ENCODE measurements around the gene NOS3. TPM values are rescaled to one million over a fixed set of nuclear protein-coding genes. Genes with fewer than 3 reads are reported as not detected.

Gene NOS3
- polyA plus RNA-seq, 1 donor from 2014 or later, result not detected

DNA sequence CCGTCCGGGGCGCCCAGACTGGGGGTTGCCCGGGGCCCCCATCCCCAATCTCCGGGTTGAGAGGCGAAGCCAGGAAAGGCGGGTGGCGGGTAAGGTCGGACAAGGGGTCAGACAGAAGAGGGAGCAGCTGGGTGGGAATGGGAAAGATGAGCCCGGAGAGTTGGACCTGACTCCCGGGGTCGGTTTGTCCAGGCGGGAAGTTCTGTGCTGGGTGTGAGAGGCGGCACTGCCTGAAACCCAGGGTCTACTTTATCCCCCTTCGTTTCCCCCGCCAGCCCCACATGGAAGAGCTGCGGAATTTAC lies 69.2 kb downstream of the NOS3 start:
- H3K27me3 ChIP-seq (ENCODE audit: insufficient read depth, low read depth, low read length), result peaks cover 7% of the 10 kb centered on the region
- H3F3A ChIP-seq (ENCODE audit: insufficient read depth, low read length, poor library complexity, severe bottlenecking), result peaks cover 6% of the 10 kb centered on the region
- no peak overlapping the region for H3K4me2 ChIP-seq (ENCODE audit: low read length)
- H3K4me3 ChIP-seq (ENCODE audit: low read length), result peak overlapping the region; percentile 92
- no peaks in the 10 kb centered on the region for H3K9me2 ChIP-seq (ENCODE audit: insufficient read depth, low read length)
- no peak for TF ChIP-seq EZH2 (IDR thresholded peaks at IDR 0.05; ENCODE audit: borderline replicate concordance, insufficient read depth, low read length, poor library complexity, severe bottlenecking)
- TF ChIP-seq EP300 (conservative IDR thresholded peaks at IDR 0.05; ENCODE audit: poor library complexity, severe bottlenecking), result no peak
- TF ChIP-seq POLR2AphosphoS5 (IDR thresholded peaks at IDR 0.05), result no peak
- TF ChIP-seq, protein P1, sequence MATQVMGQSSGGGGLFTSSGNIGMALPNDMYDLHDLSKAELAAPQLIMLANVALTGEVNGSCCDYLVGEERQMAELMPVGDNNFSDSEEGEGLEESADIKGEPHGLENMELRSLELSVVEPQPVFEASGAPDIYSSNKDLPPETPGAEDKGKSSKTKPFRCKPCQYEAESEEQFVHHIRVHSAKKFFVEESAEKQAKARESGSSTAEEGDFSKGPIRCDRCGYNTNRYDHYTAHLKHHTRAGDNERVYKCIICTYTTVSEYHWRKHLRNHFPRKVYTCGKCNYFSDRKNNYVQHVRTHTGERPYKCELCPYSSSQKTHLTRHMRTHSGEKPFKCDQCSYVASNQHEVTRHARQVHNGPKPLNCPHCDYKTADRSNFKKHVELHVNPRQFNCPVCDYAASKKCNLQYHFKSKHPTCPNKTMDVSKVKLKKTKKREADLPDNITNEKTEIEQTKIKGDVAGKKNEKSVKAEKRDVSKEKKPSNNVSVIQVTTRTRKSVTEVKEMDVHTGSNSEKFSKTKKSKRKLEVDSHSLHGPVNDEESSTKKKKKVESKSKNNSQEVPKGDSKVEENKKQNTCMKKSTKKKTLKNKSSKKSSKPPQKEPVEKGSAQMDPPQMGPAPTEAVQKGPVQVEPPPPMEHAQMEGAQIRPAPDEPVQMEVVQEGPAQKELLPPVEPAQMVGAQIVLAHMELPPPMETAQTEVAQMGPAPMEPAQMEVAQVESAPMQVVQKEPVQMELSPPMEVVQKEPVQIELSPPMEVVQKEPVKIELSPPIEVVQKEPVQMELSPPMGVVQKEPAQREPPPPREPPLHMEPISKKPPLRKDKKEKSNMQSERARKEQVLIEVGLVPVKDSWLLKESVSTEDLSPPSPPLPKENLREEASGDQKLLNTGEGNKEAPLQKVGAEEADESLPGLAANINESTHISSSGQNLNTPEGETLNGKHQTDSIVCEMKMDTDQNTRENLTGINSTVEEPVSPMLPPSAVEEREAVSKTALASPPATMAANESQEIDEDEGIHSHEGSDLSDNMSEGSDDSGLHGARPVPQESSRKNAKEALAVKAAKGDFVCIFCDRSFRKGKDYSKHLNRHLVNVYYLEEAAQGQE (IDR thresholded peaks at IDR 0.05; ENCODE audit: borderline replicate concordance), result no peak
- no peak for TF ChIP-seq SMC3 (conservative IDR thresholded peaks at IDR 0.05; ENCODE audit: poor library complexity)
- no peak for TF ChIP-seq TAF1 (IDR thresholded peaks at IDR 0.05; ENCODE audit: low read depth)
- TF ChIP-seq MXI1 (conservative IDR thresholded peaks at IDR 0.05; ENCODE audit: poor library complexity, severe bottlenecking), result no peak
- TF ChIP-seq RAD21 (conservative IDR thresholded peaks at IDR 0.05), result no peak
- TF ChIP-seq, protein P2, sequence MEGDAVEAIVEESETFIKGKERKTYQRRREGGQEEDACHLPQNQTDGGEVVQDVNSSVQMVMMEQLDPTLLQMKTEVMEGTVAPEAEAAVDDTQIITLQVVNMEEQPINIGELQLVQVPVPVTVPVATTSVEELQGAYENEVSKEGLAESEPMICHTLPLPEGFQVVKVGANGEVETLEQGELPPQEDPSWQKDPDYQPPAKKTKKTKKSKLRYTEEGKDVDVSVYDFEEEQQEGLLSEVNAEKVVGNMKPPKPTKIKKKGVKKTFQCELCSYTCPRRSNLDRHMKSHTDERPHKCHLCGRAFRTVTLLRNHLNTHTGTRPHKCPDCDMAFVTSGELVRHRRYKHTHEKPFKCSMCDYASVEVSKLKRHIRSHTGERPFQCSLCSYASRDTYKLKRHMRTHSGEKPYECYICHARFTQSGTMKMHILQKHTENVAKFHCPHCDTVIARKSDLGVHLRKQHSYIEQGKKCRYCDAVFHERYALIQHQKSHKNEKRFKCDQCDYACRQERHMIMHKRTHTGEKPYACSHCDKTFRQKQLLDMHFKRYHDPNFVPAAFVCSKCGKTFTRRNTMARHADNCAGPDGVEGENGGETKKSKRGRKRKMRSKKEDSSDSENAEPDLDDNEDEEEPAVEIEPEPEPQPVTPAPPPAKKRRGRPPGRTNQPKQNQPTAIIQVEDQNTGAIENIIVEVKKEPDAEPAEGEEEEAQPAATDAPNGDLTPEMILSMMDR (IDR thresholded peaks at IDR 0.05; ENCODE audit: poor library complexity, severe bottlenecking), result no peak
- no peaks in the 10 kb centered on the region for H3K36me3 ChIP-seq (ENCODE audit: insufficient read depth, low read length)
- no peak overlapping the region for H2AFZ ChIP-seq (ENCODE audit: low read depth, low read length)
- no peak overlapping the region for H3K27ac ChIP-seq (ENCODE audit: low read length)
- H4K20me1 ChIP-seq (ENCODE audit: insufficient read depth), result no peaks in the 10 kb centered on the region
- peak overlapping the region; percentile 34 for H3K9ac ChIP-seq (ENCODE audit: low read length)
- H3K79me2 ChIP-seq (replicated peaks; ENCODE audit: insufficient read depth, low read length), result no peaks in the 10 kb centered on the region
- no peaks in the 10 kb centered on the region for H3K9me3 ChIP-seq (ENCODE audit: low read length)

DNA sequence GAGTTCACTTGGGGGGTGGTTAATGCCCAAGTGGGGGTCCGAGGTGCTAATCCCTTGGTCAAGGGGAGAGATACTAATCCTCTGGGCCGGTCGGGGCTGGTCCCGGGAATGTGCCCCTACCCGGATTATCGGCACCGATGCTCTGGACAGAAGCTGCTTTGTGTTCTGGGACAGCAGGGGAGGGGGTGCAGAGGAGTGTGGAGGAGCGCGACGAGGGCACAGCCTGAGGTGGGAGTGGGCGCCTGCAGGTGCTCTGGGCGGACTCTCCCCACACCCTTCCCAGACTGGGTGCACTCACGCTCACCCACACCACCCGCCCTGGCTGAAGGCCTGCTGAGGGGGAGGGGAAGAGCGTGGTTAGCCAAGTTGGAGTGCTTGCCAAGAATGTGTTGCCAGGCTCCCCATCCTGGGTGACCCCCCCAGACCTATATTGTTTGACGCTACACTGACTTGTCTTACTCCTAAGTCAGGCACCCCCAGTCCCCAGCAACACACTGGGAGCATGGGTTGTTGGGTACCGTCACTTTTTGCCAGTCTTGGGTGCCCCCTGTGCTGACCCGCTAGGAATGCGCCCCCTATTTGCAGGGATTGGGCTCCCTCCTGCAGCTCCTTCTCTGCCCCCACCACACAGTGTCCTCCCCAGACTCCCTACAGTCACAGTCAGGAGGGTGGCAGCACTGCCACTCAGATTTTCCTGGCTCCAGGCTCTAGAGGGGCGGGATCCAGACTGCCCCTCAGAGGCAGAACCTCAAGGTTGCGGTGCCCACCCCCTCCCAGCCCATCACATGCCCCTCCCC lies 69.8 kb downstream of the NOS3 start:
- Histone ChIP-seq H3K27ac (ENCODE audit: low read length) (no peak overlapping the region), H2AFZ (ENCODE audit: low read depth, low read length) (no peak overlapping the region), H3K36me3 (ENCODE audit: insufficient read depth, low read length) (no peaks in the 10 kb centered on the region), H3K4me2 (ENCODE audit: low read length) (no peak overlapping the region), H3K9ac (ENCODE audit: low read length) (no peak overlapping the region), H3K4me3 (ENCODE audit: low read length) (peak overlapping the region; percentile 92), H3K27me3 (ENCODE audit: insufficient read depth, low read depth, low read length) (peaks cover 7% of the 10 kb centered on the region), H3K9me2 (ENCODE audit: insufficient read depth, low read length) (no peaks in the 10 kb centered on the region), H4K20me1 (ENCODE audit: insufficient read depth) (no peaks in the 10 kb centered on the region), H3K9me3 (ENCODE audit: low read length) (no peaks in the 10 kb centered on the region), H3K79me2 (replicated peaks; ENCODE audit: insufficient read depth, low read length) (no peaks in the 10 kb centered on the region), H3F3A (ENCODE audit: insufficient read depth, low read length, poor library complexity, severe bottlenecking) (peaks cover 6% of the 10 kb centered on the region)
- TF ChIP-seq POLR2AphosphoS5 (IDR thresholded peaks at IDR 0.05), result no peak
- no peak for TF ChIP-seq SMC3 (conservative IDR thresholded peaks at IDR 0.05; ENCODE audit: poor library complexity)
- TF ChIP-seq TAF1 (IDR thresholded peaks at IDR 0.05; ENCODE audit: low read depth), result no peak
- TF ChIP-seq RAD21 (conservative IDR thresholded peaks at IDR 0.05), result no peak
- TF ChIP-seq EP300 (conservative IDR thresholded peaks at IDR 0.05; ENCODE audit: poor library complexity, severe bottlenecking), result no peak
- no peak for TF ChIP-seq MXI1 (conservative IDR thresholded peaks at IDR 0.05; ENCODE audit: poor library complexity, severe bottlenecking)
- TF ChIP-seq, protein P2 (IDR thresholded peaks at IDR 0.05; ENCODE audit: poor library complexity, severe bottlenecking), result no peak
- TF ChIP-seq, protein P1 (IDR thresholded peaks at IDR 0.05; ENCODE audit: borderline replicate concordance), result no peak
- no peak for TF ChIP-seq EZH2 (IDR thresholded peaks at IDR 0.05; ENCODE audit: borderline replicate concordance, insufficient read depth, low read length, poor library complexity, severe bottlenecking)
